K562 (cell line): Measurements from ENCODE around the gene SRC. TPM values are rescaled to one million over a fixed set of nuclear protein-coding genes. Genes with fewer than 3 reads are reported as not detected.

Experiments
- ATAC-seq: fragments of 200-7000 bp; cut with Tn5 transposase; 3 replicates; pipeline ENCODE4 v1.9.1; 2020; ENCODE audit warnings: moderate library complexity
- BruUV-seq: library from RNA; stranded (reverse); fragments of 400-500 nt; replicated peaks from 2 replicates; lab custom pipeline; 2021; lab: Mats Ljungman, UMichigan
- CTCF ChIA-PET: fragments of 300-600 bp; formaldehyde crosslinking; extraction: SDS; loops from one replicate; lab custom pipeline; 2021; ENCODE audit warnings: low intra/inter-chr PET ratio; lab: Yijun Ruan, JAX
- POLR2A ChIA-PET: fragments of 300-600, 350-650 bp; sonication (Branson Sonifier 250); formaldehyde crosslinking; extraction: SDS; loops from one replicate; lab custom pipeline; 2021; ENCODE audit warnings: antibody characterized with exemption, inconsistent platforms; lab: Yijun Ruan, JAX
- DNase-seq, 4 experiments: peaks; one replicate each; pipeline versions ENCODE4 v3.0.0 to v3.0.0-alpha.2; 2011 to 2018; ENCODE audit warnings: low spot score in 3 of 4, mixed read lengths in 3 of 4; ENCODE audit errors: extremely low read depth in 1 of 4
- FAIRE-seq: peaks from 2 replicates; lab custom pipeline; 2011; peaks lifted over from hg19 to GRCh38; lab: Jason Lieb, UNC
- H2AFZ ChIP-seq: 2 replicates; pipeline ENCODE4 v1.6.0; 2011; ENCODE audit warnings: low read depth, low read length, control low read depth, inconsistent platforms
- H3K27ac ChIP-seq: fragments of 200-600 bp; 3 replicates; pipeline ENCODE4 v1.8.0; 2011; ENCODE audit warnings: low read depth, mild to moderate bottlenecking, control low read depth, inconsistent platforms, low read length, moderate library complexity, mixed read lengths; ENCODE audit errors: extremely low read depth
- H3K27me3 ChIP-seq, 2 experiments: fragments of 300-600 bp in 1 of 2; 2 replicates in 1 of 2; 3 replicates in 1 of 2; pipeline versions ENCODE4 v1.6.0 to v1.8.0; 2011; ENCODE audit warnings: inconsistent platforms in 2 of 2, low read length in 2 of 2, mild to moderate bottlenecking in 1 of 2, mixed read lengths in 1 of 2, moderate library complexity in 1 of 2; ENCODE audit not compliant: control insufficient read depth in 2 of 2, insufficient read depth in 2 of 2
- H3K36me3 ChIP-seq: fragments of 300-600 bp; 3 replicates; pipeline ENCODE4 v1.8.0; 2011; ENCODE audit warnings: mild to moderate bottlenecking, low read length, inconsistent platforms; ENCODE audit not compliant: control insufficient read depth, insufficient read depth
- H3K4me1 ChIP-seq, 2 experiments: fragments of 200-600 bp in 1 of 2; replicated peaks in 1 of 2; 2 replicates in 1 of 2; 3 replicates in 1 of 2; pipeline versions ENCODE4 v1.5.1 to v1.8.0; 2011; ENCODE audit warnings: inconsistent platforms in 2 of 2, low read length in 2 of 2, mild to moderate bottlenecking in 1 of 2, mixed read lengths in 1 of 2, moderate library complexity in 1 of 2; ENCODE audit not compliant: control insufficient read depth in 2 of 2, insufficient read depth in 2 of 2
- H3K4me2 ChIP-seq: 2 replicates; pipeline ENCODE4 v1.6.1; 2011; ENCODE audit warnings: low read length, control low read depth, inconsistent platforms, mixed read lengths; ENCODE audit not compliant: insufficient read depth
- H3K4me3 ChIP-seq: fragments of 200-600 bp; sonication (generic), shearing (Covaris generic); 2 replicates; pipeline ENCODE4 v1.5.1; 2016; ENCODE audit warnings: control low read depth, inconsistent platforms
- H3K79me2 ChIP-seq: fragments of 200-600 bp; 3 replicates; pipeline ENCODE4 v1.8.0; 2011; ENCODE audit warnings: low read length, inconsistent platforms; ENCODE audit not compliant: control insufficient read depth, insufficient read depth
- H3K9ac ChIP-seq, 2 experiments: 2 replicates each; pipeline versions ENCODE4 v1.6.0 to v1.6.1; 2011; ENCODE audit warnings: low read depth in 2 of 2, low read length in 2 of 2, control low read depth in 1 of 2, inconsistent platforms in 1 of 2, mild to moderate bottlenecking in 1 of 2, mixed read lengths in 1 of 2; ENCODE audit not compliant: insufficient read depth in 1 of 2
- H3K9me1 ChIP-seq: one replicate; pipeline ENCODE4 v1.6.0; 2011; ENCODE audit warnings: inconsistent platforms, mild to moderate bottlenecking, low read length, moderate library complexity; ENCODE audit not compliant: control insufficient read depth, insufficient read depth
- H3K9me3 ChIP-seq: replicated peaks from 2 replicates; pipeline ENCODE4 v1.5.1; 2011; ENCODE audit warnings: low read depth, low read length, inconsistent platforms; ENCODE audit not compliant: control insufficient read depth, insufficient read depth
- H4K20me1 ChIP-seq: replicated peaks from 2 replicates; pipeline ENCODE4 v1.6.1; 2011; ENCODE audit warnings: low read length, inconsistent platforms, mixed read lengths; ENCODE audit not compliant: control insufficient read depth, insufficient read depth
- KAT8 ChIP-seq: fragments of 450-650 bp; IDR thresholded peaks from 2 replicates; pipeline ENCODE4 v1.6.1; 2016; ENCODE audit warnings: low read depth, mild to moderate bottlenecking
- WGBS: fragments of 100-300 bp; shearing (Covaris generic); methylation state at CpG from one replicate; pipeline ENCODE4 v1.1.6; 2016; ENCODE audit warnings: low coverage, mixed read lengths; ENCODE audit not compliant: insufficient coverage; ENCODE audit errors: missing lambda C conversion rate; 5-methylcytosine and 5-hydroxymethylcytosine counted together
- in situ Hi-C: fragments of 300-500 bp; cut with MboI; formaldehyde crosslinking; loops from 4 replicates; pipeline ENCODE4 v1.15.0; 2018; ENCODE audit warnings: inconsistent platforms, mixed read lengths
- intact Hi-C: fragments of 100-400 bp; cut with micrococcal nuclease; formaldehyde crosslinking; loops from 2 replicates; pipeline ENCODE4 v1.14.2; 2022
- polyA plus RNA-seq, 8 experiments: library from polyadenylated mRNA; depleted of rRNA in 4 of 8; stranded (reverse) in 5 of 8; unstranded in 3 of 8; fragments of >200 nt; fragmentation: Nextera tagmentation in 2 of 8; fragmentation: Illumina TruSeq in 1 of 8; extraction: Ambion mirVana in 2 of 8; extraction: Trizol in 1 of 8; gene quantifications; 2 replicates each; pipeline versions ENCODE4 v1.2.1 to v1.2.3, GENCODE V29; 2011 to 2014; ENCODE audit warnings: inconsistent platforms in 1 of 8, missing spikeins in 1 of 8
- total RNA-seq, 7 experiments: library from RNA; depleted of rRNA in 6 of 7; stranded (reverse); fragments of >200 nt in 6 of 7; fragmentation: Illumina TruSeq in 2 of 7; extraction: Trizol in 2 of 7; gene quantifications; 2 replicates each; pipeline versions ENCODE4 v1.2.1 to v1.2.3, GENCODE V29; 2011 to 2021; ENCODE audit warnings: low replicate concordance in 1 of 7
- TF ChIP-seq, protein P1 (sequence below): sonication (generic); IDR thresholded peaks from 2 replicates; pipeline ENCODE4 v1.6.1; 2016

SRC gene
- total and polyA plus RNA-seq, 9 of the 15 experiments (the other 6 are each of a cell fraction or from before 2014, with no cell fraction given) = 0.06 to 8.5 (median 3.1) TPM

GRCh38 chr20:37308086-37309050, 37.6 kb upstream of the SRC start:
- CTCF ChIA-PET = no interaction called here
- intact Hi-C loops = no loop called here

More at GRCh38 chr20:37308086-37309050, 37.6 kb upstream of the SRC start:
- no peaks in the 10 kb centered on the region for H3K9me3 ChIP-seq
- no peak overlapping the region for H3K4me3 ChIP-seq
- peak; percentile 62 for ATAC-seq
- peak overlapping the region; percentile 10; the same call in 1 of the 3 replicates for H3K27ac ChIP-seq
- H3K4me1 ChIP-seq = peaks cover 8 to 13% of the 10 kb centered on the region in 2 experiments; a peak in 3 of 5 replicates
- no TSS peak for BruUV-seq
- H3K27me3 ChIP-seq = no peaks in the 10 kb centered on the region
- H4K20me1 ChIP-seq = no peaks in the 10 kb centered on the region
- H3K4me2 ChIP-seq = no peak overlapping the region
- no peak for TF ChIP-seq KAT8
- TF ChIP-seq, protein P1, sequence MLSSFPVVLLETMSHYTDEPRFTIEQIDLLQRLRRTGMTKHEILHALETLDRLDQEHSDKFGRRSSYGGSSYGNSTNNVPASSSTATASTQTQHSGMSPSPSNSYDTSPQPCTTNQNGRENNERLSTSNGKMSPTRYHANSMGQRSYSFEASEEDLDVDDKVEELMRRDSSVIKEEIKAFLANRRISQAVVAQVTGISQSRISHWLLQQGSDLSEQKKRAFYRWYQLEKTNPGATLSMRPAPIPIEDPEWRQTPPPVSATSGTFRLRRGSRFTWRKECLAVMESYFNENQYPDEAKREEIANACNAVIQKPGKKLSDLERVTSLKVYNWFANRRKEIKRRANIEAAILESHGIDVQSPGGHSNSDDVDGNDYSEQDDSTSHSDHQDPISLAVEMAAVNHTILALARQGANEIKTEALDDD = peak; percentile 46; the same call in 1 of the 2 replicates
- in situ Hi-C loops = no loop called here
- H3K36me3 ChIP-seq = peaks cover 69% of the 10 kb centered on the region; the same call in 2 of the 3 replicates
- 36% methylated on average over 8 of the region's 8 CpGs for WGBS
- DNase-seq = no peak
- POLR2A ChIA-PET = interaction anchor here (0.7 to 1.5 kb wide), 3 partner anchors 9 to 18 kb away, joined by 3 to 4 read pairs (median 3); no protein-coding TSS in a partner anchor
- FAIRE-seq = peak; percentile 69
- H3K9me1 ChIP-seq = no peaks in the 10 kb centered on the region
- no peaks in the 10 kb centered on the region; the same call in 2 of the 3 replicates for H3K79me2 ChIP-seq
- no peak overlapping the region for H2AFZ ChIP-seq
- peak overlapping the region in 1 of 2 experiments; percentile 81; a peak in 2 of 4 replicates for H3K9ac ChIP-seq
